GM23338 (cell line): ENCODE measurements around the gene NFIA. TPM values are rescaled to one million over a fixed set of nuclear protein-coding genes. Genes with fewer than 3 reads are reported as not detected.

Experiments used
- ATAC-seq: fragments of 200-7000 bp; cut with Tn5 transposase; 3 replicates; pipeline ENCODE4 v1.9.1; 2020
- DNase-seq: peaks from one replicate; pipeline ENCODE4 v3.0.0-alpha.2; 2015; ENCODE audit warnings: low spot score
- H2AFZ ChIP-seq: fragments of 200-600 bp; sonication (generic); 2 replicates; pipeline ENCODE4 v1.8.0; 2016; ENCODE audit warnings: antibody characterized with exemption, mild to moderate bottlenecking, moderate library complexity
- H3F3A ChIP-seq: fragments of 200-600 bp; sonication (generic); replicated peaks from 2 replicates; pipeline ENCODE4 v1.8.0; 2017; ENCODE audit warnings: antibody characterized with exemption, mixed run types, low read depth
- H3K27ac ChIP-seq: fragments of 200-600 bp; sonication (generic); 2 replicates; pipeline ENCODE4 v1.6.1; 2016; ENCODE audit warnings: low read depth
- H3K27me3 ChIP-seq: fragments of 200-600 bp; sonication (generic); 2 replicates; pipeline ENCODE4 v1.8.0; 2016; ENCODE audit warnings: mild to moderate bottlenecking, mixed run types, moderate library complexity; ENCODE audit not compliant: insufficient read depth
- H3K36me3 ChIP-seq: fragments of 200-600 bp; sonication (generic); 2 replicates; pipeline ENCODE4 v1.8.0; 2016; ENCODE audit warnings: mild to moderate bottlenecking; ENCODE audit not compliant: insufficient read depth
- H3K4me1 ChIP-seq: fragments of 200-600 bp; sonication (generic); 2 replicates; pipeline ENCODE4 v1.8.0; 2016; ENCODE audit warnings: mild to moderate bottlenecking, moderate library complexity; ENCODE audit not compliant: insufficient read depth
- H3K4me2 ChIP-seq: fragments of 200-600 bp; sonication (generic); 2 replicates; pipeline ENCODE4 v1.7.1; 2017; ENCODE audit warnings: mixed run types
- H3K4me3 ChIP-seq: fragments of 200-600 bp; sonication (generic); 2 replicates; pipeline ENCODE4 v1.6.1; 2016; ENCODE audit warnings: mixed run types
- H3K79me2 ChIP-seq: fragments of 200-600 bp; sonication (generic); replicated peaks from 2 replicates; pipeline ENCODE4 v1.8.0; 2017; ENCODE audit warnings: mild to moderate bottlenecking; ENCODE audit not compliant: insufficient read depth
- H3K9me2 ChIP-seq: fragments of 200-600 bp; sonication (generic); 2 replicates; pipeline ENCODE4 v1.8.0; 2017; ENCODE audit not compliant: insufficient read depth
- H4K20me1 ChIP-seq: fragments of 200-600 bp; sonication (generic); replicated peaks from 2 replicates; pipeline ENCODE4 v1.8.0; 2017; ENCODE audit warnings: mild to moderate bottlenecking; ENCODE audit not compliant: insufficient read depth
- H3K27ac Mint-ChIP-seq: 2 replicates; pipeline ENCODE4 v1.8.0; 2020; ENCODE audit warnings: inconsistent platforms, mild to moderate bottlenecking, moderate library complexity, mixed read lengths
- H3K27me3 Mint-ChIP-seq: 3 replicates; pipeline ENCODE4 v1.8.0; 2022; ENCODE audit warnings: low read depth, mild to moderate bottlenecking, moderate library complexity, mixed read lengths, inconsistent platforms; ENCODE audit not compliant: insufficient read depth, poor library complexity
- H3K36me3 Mint-ChIP-seq: 3 replicates; pipeline ENCODE4 v1.8.0; 2021; ENCODE audit warnings: low read depth, mild to moderate bottlenecking, inconsistent platforms, moderate library complexity, mixed read lengths
- H3K4me1 Mint-ChIP-seq: 3 replicates; pipeline ENCODE4 v1.8.0; 2020; ENCODE audit warnings: mild to moderate bottlenecking, inconsistent platforms, mixed read lengths
- H3K4me3 Mint-ChIP-seq: 3 replicates; pipeline ENCODE4 v1.8.0; 2021; ENCODE audit warnings: moderate library complexity, mild to moderate bottlenecking, inconsistent platforms, mixed read lengths
- H3K9me3 Mint-ChIP-seq: 3 replicates; pipeline ENCODE4 v1.8.0; 2020; ENCODE audit warnings: moderate library complexity, mild to moderate bottlenecking, inconsistent platforms, mixed read lengths
- CREB1 ChIP-seq: fragments of 250-450 bp; sonication (Bioruptor Pico); IDR thresholded peaks from 2 replicates; pipeline ENCODE4 v1.5.0; 2020; ENCODE audit warnings: low read depth, mild to moderate bottlenecking, moderate library complexity
- EZH2 ChIP-seq: fragments of 200-600 bp; sonication (generic); IDR thresholded peaks from one replicate; pipeline ENCODE4 v1.8.0; 2017; ENCODE audit warnings: antibody characterized with exemption, mild to moderate bottlenecking, low read depth; ENCODE audit not compliant: unreplicated experiment
- EZH2phosphoT487 ChIP-seq: fragments of 200-600 bp; sonication (generic); IDR thresholded peaks from one replicate; pipeline ENCODE4 v1.8.1; 2018; ENCODE audit warnings: antibody characterized with exemption; ENCODE audit not compliant: unreplicated experiment
- JUNB ChIP-seq: IDR thresholded peaks from one replicate; pipeline ENCODE4 v1.6.1; 2016; ENCODE audit warnings: antibody characterized with exemption; ENCODE audit not compliant: unreplicated experiment
- NANOG ChIP-seq: IDR thresholded peaks from 2 replicates; pipeline ENCODE4 v1.6.1; 2016; ENCODE audit warnings: antibody characterized with exemption, borderline replicate concordance
- POLR2AphosphoS5 ChIP-seq: IDR thresholded peaks from 2 replicates; pipeline ENCODE4 v1.6.1; 2016; ENCODE audit warnings: antibody characterized with exemption, low read depth
- STAT1 ChIP-seq: IDR thresholded peaks from one replicate; pipeline ENCODE4 v1.6.1; 2016; ENCODE audit warnings: antibody characterized with exemption; ENCODE audit not compliant: unreplicated experiment
- ZNF331 ChIP-seq: fragments of 250-450 bp; sonication (Bioruptor Pico); IDR thresholded peaks from 2 replicates; pipeline ENCODE4 v1.5.0; 2020; ENCODE audit warnings: low read depth, mild to moderate bottlenecking, moderate library complexity
- polyA plus RNA-seq: library from polyadenylated mRNA; unstranded; fragments of >200 nt; fragmentation: Nextera tagmentation; extraction: Ambion mirVana; gene quantifications from 2 replicates; pipeline ENCODE4 v1.2.1, GENCODE V29; 2016
- total RNA-seq: library from RNA; depleted of rRNA; stranded (reverse); fragments of >200 nt; shearing (Covaris generic); gene quantifications from 2 replicates; pipeline ENCODE4 v1.2.3, GENCODE V29; 2014
- TF ChIP-seq, protein P1 (sequence below): IDR thresholded peaks from one replicate; pipeline ENCODE4 v1.6.1; 2018; ENCODE audit warnings: antibody characterized with exemption; ENCODE audit not compliant: unreplicated experiment
- TF ChIP-seq, protein P2 (sequence below), 2 experiments: fragments of 200-600 bp in 1 of 2; sonication (generic) in 1 of 2; conservative IDR thresholded peaks; 2 replicates each; pipeline versions ENCODE4 v1.5.1 to v1.6.1; 2016 to 2017; ENCODE audit warnings: antibody characterized with exemption in 2 of 2, low read depth in 2 of 2, mild to moderate bottlenecking in 2 of 2, moderate library complexity in 1 of 2
- TF ChIP-seq, protein P3 (sequence below): IDR thresholded peaks from 2 replicates; pipeline ENCODE4 v1.6.1; 2016; ENCODE audit warnings: antibody characterized with exemption
- TF ChIP-seq, protein P4 (sequence below): fragments of 250-450 bp; sonication (Bioruptor Pico); IDR thresholded peaks from 2 replicates; pipeline ENCODE4 v1.5.0; 2020; ENCODE audit warnings: mild to moderate bottlenecking, moderate library complexity

NFIA gene
- total and polyA plus RNA-seq, 2 experiments from 2014 or later, result 0.97 to 2.3 TPM

DNA sequence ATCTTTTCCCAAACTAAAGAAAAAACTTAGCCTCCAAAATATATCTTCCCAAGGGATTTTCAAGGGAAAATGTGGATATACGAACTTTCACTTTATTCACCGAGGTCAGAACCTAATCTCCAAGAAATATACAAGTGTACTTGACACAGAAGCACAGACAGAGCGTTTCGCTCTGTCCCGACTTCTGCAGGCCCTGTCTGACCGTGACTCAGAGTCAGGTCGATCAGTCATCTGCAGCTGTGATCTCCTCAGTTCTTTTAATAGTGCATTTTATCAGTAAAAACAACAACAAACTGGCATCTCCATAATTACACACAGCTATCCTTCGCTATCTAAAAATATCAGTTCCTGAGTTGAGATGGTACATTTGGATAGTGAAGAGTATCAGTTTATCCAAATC is 416.0 kb downstream of the NFIA start:
- Histone ChIP-seq H3F3A (no peaks in the 10 kb centered on the region), H3K9me2 (0 out of 2 replicates have a peak, but pooled peaks cover 3% of the 10 kb centered on the region), H3K27me3 (no peaks in the 10 kb centered on the region), H4K20me1 (no peaks in the 10 kb centered on the region), H3K4me2 (no peak overlapping the region), H2AFZ (no peak overlapping the region), H3K27ac (no peak overlapping the region), H3K79me2 (no peaks in the 10 kb centered on the region), H3K4me3 (no peak overlapping the region), H3K4me1 (no peaks in the 10 kb centered on the region), H3K36me3 (no peaks in the 10 kb centered on the region)
- no peak for ATAC-seq
- Mint-ChIP-seq H3K27ac (no peak overlapping the region), H3K9me3 (no peaks in the 10 kb centered on the region), H3K36me3 (no peaks in the 10 kb centered on the region), H3K4me3 (no peak overlapping the region), H3K27me3 (peaks cover 2% of the 10 kb centered on the region), H3K4me1 (no peaks in the 10 kb centered on the region; the same call in 2 of the 3 replicates)
- TF ChIP-seq EZH2phosphoT487 (no peak), JUNB (no peak), STAT1 (no peak), POLR2AphosphoS5 (no peak), EZH2 (no peak), NANOG (no peak), CREB1 (no peak), ZNF331 (no peak)
- TF ChIP-seq, protein P1, sequence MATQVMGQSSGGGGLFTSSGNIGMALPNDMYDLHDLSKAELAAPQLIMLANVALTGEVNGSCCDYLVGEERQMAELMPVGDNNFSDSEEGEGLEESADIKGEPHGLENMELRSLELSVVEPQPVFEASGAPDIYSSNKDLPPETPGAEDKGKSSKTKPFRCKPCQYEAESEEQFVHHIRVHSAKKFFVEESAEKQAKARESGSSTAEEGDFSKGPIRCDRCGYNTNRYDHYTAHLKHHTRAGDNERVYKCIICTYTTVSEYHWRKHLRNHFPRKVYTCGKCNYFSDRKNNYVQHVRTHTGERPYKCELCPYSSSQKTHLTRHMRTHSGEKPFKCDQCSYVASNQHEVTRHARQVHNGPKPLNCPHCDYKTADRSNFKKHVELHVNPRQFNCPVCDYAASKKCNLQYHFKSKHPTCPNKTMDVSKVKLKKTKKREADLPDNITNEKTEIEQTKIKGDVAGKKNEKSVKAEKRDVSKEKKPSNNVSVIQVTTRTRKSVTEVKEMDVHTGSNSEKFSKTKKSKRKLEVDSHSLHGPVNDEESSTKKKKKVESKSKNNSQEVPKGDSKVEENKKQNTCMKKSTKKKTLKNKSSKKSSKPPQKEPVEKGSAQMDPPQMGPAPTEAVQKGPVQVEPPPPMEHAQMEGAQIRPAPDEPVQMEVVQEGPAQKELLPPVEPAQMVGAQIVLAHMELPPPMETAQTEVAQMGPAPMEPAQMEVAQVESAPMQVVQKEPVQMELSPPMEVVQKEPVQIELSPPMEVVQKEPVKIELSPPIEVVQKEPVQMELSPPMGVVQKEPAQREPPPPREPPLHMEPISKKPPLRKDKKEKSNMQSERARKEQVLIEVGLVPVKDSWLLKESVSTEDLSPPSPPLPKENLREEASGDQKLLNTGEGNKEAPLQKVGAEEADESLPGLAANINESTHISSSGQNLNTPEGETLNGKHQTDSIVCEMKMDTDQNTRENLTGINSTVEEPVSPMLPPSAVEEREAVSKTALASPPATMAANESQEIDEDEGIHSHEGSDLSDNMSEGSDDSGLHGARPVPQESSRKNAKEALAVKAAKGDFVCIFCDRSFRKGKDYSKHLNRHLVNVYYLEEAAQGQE, result no peak
- TF ChIP-seq, protein P2, sequence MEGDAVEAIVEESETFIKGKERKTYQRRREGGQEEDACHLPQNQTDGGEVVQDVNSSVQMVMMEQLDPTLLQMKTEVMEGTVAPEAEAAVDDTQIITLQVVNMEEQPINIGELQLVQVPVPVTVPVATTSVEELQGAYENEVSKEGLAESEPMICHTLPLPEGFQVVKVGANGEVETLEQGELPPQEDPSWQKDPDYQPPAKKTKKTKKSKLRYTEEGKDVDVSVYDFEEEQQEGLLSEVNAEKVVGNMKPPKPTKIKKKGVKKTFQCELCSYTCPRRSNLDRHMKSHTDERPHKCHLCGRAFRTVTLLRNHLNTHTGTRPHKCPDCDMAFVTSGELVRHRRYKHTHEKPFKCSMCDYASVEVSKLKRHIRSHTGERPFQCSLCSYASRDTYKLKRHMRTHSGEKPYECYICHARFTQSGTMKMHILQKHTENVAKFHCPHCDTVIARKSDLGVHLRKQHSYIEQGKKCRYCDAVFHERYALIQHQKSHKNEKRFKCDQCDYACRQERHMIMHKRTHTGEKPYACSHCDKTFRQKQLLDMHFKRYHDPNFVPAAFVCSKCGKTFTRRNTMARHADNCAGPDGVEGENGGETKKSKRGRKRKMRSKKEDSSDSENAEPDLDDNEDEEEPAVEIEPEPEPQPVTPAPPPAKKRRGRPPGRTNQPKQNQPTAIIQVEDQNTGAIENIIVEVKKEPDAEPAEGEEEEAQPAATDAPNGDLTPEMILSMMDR (conservative IDR thresholded peaks at IDR 0.05; ENCODE audit: low read depth in 2 of 2), result no peak
- TF ChIP-seq, protein P3, sequence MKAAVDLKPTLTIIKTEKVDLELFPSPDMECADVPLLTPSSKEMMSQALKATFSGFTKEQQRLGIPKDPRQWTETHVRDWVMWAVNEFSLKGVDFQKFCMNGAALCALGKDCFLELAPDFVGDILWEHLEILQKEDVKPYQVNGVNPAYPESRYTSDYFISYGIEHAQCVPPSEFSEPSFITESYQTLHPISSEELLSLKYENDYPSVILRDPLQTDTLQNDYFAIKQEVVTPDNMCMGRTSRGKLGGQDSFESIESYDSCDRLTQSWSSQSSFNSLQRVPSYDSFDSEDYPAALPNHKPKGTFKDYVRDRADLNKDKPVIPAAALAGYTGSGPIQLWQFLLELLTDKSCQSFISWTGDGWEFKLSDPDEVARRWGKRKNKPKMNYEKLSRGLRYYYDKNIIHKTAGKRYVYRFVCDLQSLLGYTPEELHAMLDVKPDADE, result no peak
- TF ChIP-seq, protein P4, sequence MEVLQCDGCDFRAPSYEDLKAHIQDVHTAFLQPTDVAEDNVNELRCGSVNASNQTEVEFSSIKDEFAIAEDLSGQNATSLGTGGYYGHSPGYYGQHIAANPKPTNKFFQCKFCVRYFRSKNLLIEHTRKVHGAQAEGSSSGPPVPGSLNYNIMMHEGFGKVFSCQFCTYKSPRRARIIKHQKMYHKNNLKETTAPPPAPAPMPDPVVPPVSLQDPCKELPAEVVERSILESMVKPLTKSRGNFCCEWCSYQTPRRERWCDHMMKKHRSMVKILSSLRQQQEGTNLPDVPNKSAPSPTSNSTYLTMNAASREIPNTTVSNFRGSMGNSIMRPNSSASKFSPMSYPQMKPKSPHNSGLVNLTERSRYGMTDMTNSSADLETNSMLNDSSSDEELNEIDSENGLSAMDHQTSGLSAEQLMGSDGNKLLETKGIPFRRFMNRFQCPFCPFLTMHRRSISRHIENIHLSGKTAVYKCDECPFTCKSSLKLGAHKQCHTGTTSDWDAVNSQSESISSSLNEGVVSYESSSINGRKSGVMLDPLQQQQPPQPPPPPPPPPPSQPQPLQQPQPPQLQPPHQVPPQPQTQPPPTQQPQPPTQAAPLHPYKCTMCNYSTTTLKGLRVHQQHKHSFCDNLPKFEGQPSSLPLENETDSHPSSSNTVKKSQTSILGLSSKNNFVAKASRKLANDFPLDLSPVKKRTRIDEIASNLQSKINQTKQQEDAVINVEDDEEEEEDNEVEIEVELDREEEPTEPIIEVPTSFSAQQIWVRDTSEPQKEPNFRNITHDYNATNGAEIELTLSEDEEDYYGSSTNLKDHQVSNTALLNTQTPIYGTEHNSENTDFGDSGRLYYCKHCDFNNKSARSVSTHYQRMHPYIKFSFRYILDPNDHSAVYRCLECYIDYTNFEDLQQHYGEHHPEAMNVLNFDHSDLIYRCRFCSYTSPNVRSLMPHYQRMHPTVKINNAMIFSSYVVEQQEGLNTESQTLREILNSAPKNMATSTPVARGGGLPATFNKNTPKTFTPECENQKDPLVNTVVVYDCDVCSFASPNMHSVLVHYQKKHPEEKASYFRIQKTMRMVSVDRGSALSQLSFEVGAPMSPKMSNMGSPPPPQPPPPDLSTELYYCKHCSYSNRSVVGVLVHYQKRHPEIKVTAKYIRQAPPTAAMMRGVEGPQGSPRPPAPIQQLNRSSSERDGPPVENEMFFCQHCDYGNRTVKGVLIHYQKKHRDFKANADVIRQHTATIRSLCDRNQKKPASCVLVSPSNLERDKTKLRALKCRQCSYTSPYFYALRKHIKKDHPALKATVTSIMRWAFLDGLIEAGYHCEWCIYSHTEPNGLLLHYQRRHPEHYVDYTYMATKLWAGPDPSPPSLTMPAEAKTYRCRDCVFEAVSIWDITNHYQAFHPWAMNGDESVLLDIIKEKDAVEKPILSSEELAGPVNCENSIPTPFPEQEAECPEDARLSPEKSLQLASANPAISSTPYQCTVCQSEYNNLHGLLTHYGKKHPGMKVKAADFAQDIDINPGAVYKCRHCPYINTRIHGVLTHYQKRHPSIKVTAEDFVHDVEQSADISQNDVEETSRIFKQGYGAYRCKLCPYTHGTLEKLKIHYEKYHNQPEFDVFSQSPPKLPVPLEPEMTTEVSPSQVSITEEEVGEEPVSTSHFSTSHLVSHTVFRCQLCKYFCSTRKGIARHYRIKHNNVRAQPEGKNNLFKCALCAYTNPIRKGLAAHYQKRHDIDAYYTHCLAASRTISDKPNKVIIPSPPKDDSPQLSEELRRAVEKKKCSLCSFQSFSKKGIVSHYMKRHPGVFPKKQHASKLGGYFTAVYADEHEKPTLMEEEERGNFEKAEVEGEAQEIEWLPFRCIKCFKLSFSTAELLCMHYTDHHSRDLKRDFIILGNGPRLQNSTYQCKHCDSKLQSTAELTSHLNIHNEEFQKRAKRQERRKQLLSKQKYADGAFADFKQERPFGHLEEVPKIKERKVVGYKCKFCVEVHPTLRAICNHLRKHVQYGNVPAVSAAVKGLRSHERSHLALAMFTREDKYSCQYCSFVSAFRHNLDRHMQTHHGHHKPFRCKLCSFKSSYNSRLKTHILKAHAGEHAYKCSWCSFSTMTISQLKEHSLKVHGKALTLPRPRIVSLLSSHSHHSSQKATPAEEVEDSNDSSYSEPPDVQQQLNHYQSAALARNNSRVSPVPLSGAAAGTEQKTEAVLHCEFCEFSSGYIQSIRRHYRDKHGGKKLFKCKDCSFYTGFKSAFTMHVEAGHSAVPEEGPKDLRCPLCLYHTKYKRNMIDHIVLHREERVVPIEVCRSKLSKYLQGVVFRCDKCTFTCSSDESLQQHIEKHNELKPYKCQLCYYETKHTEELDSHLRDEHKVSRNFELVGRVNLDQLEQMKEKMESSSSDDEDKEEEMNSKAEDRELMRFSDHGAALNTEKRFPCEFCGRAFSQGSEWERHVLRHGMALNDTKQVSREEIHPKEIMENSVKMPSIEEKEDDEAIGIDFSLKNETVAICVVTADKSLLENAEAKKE, result no peak
- DNase-seq, result no peak
